ENCODE data around the gene KLB. TPM values are rescaled to one million over a fixed set of nuclear protein-coding genes. Genes with fewer than 3 reads are reported as not detected.
"Not testable (repeated sequence)": the region's sequence is repeated elsewhere in the genome, so short reads cannot be mapped to it uniquely, and the experiment has no call there.

The KLB gene
- polyA plus RNA-seq (2012; ENCODE audit: insufficient read depth, insufficient read length): not detected

- DNase-seq (ENCODE audit: low read depth, low spot score): no peak
- no peak within 1 kb of the TSS for H3K4me3 ChIP-seq (ENCODE audit: low read length)
Measured at GRCh38 chr4:39406763-39407583, at the start of gene KLB. TSS of gene KLB (plus strand) at chr4:39406930. CDS start at chr4:39406950, 20 bp downstream.

GRCh38 chr4:39357002-39357401 is 49.7 kb upstream of the KLB start:
- no peak overlapping the region for H3K4me3 ChIP-seq (ENCODE audit: low read length)
- DNase-seq (ENCODE audit: low read depth, low spot score): no peak

GRCh38 chr4:39360611-39361010 is 46.1 kb upstream of the KLB start:
- not testable (repeated sequence) for DNase-seq (ENCODE audit: low read depth, low spot score); H3K4me3 ChIP-seq (ENCODE audit: low read length)

- no peak overlapping the region for H3K4me3 ChIP-seq (ENCODE audit: low read length)
- no peak for DNase-seq (ENCODE audit: low read depth, low spot score)
Measured at GRCh38 chr4:39362827-39363226, 43.9 kb upstream of the KLB start.

GRCh38 chr4:39363773-39364393 is 42.8 kb upstream of the KLB start:
- DNase-seq (ENCODE audit: low read depth, low spot score): no peak
- H3K4me3 ChIP-seq (ENCODE audit: low read length): no peak overlapping the region

GRCh38 chr4:39365360-39365759 is 41.4 kb upstream of the KLB start:
- no peak for DNase-seq (ENCODE audit: low read depth, low spot score)
- peak overlapping the region; percentile 89 for H3K4me3 ChIP-seq (ENCODE audit: low read length)

GRCh38 chr4:39365830-39366771 is 40.6 kb upstream of the KLB start, which contains the start of gene RFC1:
TSS of gene RFC1 (minus strand) at chr4:39366362. CDS start at chr4:39366241, 121 bp downstream.
- peak within 1 kb of the TSS; percentile 89 for H3K4me3 ChIP-seq (ENCODE audit: low read length)
- peak; percentile 88 for DNase-seq (ENCODE audit: low read depth, low spot score)

GRCh38 chr4:39367166-39367565 is 39.6 kb upstream of the KLB start:
- no peak for DNase-seq (ENCODE audit: low read depth, low spot score)
- no peak overlapping the region for H3K4me3 ChIP-seq (ENCODE audit: low read length)

- H3K4me3 ChIP-seq (ENCODE audit: low read length): no peak overlapping the region
- no peak for DNase-seq (ENCODE audit: low read depth, low spot score)
Measured at GRCh38 chr4:39369301-39369700, 37.4 kb upstream of the KLB start.

- H3K4me3 ChIP-seq (ENCODE audit: low read length); DNase-seq (ENCODE audit: low read depth, low spot score): not testable (repeated sequence)
Measured at GRCh38 chr4:39371209-39371608, 35.5 kb upstream of the KLB start.

GRCh38 chr4:39375478-39375877 is 31.3 kb upstream of the KLB start:
- H3K4me3 ChIP-seq (ENCODE audit: low read length): no peak overlapping the region
- DNase-seq (ENCODE audit: low read depth, low spot score): no peak

- H3K4me3 ChIP-seq (ENCODE audit: low read length): no peak overlapping the region
- DNase-seq (ENCODE audit: low read depth, low spot score): no peak
Measured at GRCh38 chr4:39383690-39384089, 23.0 kb upstream of the KLB start.

- no peak for DNase-seq (ENCODE audit: low read depth, low spot score)
- H3K4me3 ChIP-seq (ENCODE audit: low read length): no peak overlapping the region
Measured at GRCh38 chr4:39384563-39384962, 22.2 kb upstream of the KLB start.

GRCh38 chr4:39390603-39391002 is 16.1 kb upstream of the KLB start:
- no peak for DNase-seq (ENCODE audit: low read depth, low spot score)
- H3K4me3 ChIP-seq (ENCODE audit: low read length): no peak overlapping the region

- no peak for DNase-seq (ENCODE audit: low read depth, low spot score)
- no peak overlapping the region for H3K4me3 ChIP-seq (ENCODE audit: low read length)
Measured at GRCh38 chr4:39394706-39395105, 12.0 kb upstream of the KLB start.

GRCh38 chr4:39401640-39402039 is 5.1 kb upstream of the KLB start:
- not testable (repeated sequence) for DNase-seq (ENCODE audit: low read depth, low spot score); H3K4me3 ChIP-seq (ENCODE audit: low read length)

GRCh38 chr4:39407584-39407885 is 805 bp downstream of the KLB start:
- no peak for DNase-seq (ENCODE audit: low read depth, low spot score)
- no peak overlapping the region for H3K4me3 ChIP-seq (ENCODE audit: low read length)

- no peak overlapping the region for H3K4me3 ChIP-seq (ENCODE audit: low read length)
- DNase-seq (ENCODE audit: low read depth, low spot score): no peak
Measured at GRCh38 chr4:39410415-39410814, 3.7 kb downstream of the KLB start.

- not testable (repeated sequence) for H3K4me3 ChIP-seq (ENCODE audit: low read length); DNase-seq (ENCODE audit: low read depth, low spot score)
Measured at GRCh38 chr4:39411561-39411960, 4.8 kb downstream of the KLB start.

Measured in Jurkat, Clone E6-1 (cell line).